ENCODE data around the gene KIF22.

KIF22 gene

DNA sequence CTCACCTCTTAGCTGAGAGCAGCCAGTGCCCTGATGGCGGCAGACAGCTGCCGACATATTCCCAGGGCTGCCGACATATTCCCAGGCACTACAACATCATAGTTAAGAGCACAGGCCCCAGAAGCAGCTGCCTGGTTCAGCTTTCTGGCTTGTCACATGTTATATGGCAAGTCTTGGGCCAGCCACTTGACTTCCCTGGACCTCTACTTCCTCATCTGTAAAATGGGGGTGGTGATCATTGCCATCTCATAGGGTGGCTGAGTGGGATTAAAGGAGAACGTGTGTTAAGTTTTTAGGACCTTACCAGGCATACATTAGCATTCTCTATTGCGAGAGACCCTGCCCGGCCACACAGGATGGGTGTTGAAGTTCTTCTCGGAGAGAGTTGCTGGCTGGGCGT is 53.4 kb downstream of the KIF22 start:
- no peak for DNase-seq

DNA sequence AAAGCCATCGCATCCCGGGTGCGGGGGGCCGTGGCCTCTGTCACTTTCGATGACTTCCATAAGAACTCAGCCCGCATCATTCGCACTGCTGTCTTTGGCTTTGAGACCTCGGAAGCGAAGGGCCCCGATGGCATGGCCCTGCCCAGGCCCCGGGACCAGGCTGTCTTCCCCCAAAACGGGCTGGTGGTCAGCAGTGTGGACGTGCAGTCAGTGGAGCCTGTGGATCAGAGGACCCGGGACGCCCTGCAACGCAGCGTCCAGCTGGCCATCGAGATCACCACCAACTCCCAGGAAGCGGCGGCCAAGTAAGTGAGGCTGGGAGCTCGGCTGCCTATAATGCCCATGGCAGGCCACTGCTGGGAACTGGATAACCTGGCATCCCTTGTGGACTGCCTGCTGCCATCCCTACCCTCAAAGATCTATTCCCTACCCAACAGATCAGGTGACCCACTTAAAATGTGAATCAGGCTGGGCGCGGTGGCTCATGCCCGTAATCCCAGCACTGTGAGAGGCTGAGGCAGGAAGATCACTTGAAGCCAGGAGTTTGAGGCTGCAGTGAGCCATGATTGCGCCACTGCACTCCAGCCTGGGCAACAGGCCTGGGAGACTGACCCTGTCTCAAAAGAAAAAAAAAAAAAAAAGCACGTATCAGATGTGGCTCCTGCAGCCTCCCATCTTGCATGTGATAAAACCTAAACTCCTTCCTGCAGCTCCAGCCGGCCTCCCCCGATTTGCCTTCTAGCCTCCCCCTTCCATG is 54.2 kb downstream of the KIF22 start:
- DNase-seq: no peak

DNA sequence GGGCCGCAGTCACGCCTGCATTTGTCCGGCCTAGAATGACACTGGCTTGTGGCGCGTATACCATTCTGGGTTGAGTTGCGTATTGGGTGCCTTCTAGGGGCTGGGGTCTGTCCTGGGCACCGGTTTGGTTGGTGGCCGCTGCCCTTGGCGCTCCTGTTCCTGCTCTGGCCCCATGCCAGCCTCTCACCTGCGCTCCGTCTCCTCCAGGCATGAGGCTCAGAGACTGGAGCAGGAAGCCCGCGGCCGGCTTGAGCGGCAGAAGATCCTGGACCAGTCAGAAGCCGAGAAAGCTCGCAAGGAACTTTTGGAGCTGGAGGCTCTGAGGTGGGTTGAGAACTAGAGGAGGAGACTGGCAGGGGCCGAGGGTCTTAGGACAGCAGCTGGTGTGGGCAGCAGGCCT is 55.1 kb downstream of the KIF22 start:
- DNase-seq: no peak

DNA sequence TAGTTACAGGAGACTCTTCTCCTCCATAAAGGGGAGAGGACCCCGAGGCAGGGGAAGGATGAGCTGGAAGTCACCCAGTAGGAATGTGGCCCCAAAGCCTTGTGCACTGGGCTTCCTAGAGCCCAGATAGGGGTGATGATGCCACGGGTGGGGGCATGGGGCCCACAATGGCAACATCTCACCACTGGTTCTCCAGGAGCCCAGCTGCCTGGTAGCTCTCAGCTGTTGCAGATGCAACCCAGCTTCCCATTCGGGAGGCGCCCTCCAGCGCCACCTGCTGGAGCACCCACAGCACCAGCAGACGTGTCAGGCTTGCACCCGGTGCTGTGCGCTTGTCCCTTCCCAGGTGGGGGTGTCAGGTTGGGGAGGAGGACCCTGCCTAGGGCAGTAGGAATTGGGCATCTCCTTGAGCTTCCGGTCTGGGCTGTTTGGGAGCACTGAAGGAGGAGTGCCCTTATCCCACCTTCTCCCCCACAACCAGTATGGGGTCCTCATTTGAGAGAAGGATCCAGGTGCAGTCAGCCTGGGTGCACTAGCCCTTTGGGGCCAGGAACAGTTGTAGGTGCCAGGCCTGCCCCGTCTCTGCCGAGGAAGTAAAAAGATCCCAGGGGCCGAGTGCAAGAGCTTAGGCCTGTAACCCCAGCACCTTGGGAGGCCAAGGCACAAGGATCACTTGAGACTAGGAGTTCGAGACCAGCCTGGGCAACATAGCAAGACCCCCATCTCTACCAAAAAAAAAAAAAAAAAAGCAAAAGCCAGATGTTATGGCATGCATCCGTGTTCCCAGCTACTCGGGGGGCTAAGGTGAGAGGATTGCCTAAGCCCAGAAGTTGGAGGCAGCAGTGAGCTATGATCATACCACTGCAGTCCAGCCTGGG is 58.1 kb downstream of the KIF22 start:
- peak; percentile 82 for DNase-seq

DNA sequence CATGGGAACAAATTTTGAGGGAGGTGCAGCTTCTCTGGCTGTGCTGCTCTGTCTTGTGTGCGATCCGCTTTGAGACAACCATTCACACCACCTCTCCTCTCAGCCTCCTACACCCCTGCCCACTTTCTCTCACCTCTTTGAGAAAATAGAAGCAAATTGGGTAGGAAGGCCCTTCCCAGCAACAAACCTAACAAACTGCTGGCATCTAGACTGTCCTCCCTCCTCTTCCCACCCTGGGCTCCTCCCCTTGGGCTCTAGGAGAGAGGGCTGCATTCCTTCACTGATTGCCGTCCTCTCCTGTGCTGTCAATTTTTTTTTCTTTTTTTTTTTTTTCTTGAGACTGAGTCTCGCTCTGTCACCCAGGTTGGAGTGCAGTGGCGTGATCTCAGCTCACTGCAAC is 59.0 kb downstream of the KIF22 start:
- no peak for DNase-seq

DNA sequence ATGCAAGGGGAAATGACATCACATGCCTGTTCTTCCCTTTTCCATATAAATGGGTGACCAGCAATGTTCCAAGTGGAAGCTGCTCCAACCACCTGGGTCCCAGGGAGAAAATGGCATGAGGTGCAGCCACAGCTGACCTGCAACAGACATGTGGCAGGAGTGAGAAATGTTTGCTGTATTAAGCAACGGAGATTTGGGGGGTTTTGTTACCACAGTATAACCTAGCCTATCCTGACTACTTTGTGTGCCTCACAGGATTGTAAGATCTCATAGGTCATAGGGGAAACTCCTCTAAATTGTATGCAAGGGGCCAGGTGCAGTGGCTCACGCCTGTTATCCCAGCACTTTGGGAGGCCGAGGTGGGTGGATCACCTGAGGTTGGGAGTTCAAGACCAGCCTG is 60.4 kb downstream of the KIF22 start:
- no peak for DNase-seq

DNA sequence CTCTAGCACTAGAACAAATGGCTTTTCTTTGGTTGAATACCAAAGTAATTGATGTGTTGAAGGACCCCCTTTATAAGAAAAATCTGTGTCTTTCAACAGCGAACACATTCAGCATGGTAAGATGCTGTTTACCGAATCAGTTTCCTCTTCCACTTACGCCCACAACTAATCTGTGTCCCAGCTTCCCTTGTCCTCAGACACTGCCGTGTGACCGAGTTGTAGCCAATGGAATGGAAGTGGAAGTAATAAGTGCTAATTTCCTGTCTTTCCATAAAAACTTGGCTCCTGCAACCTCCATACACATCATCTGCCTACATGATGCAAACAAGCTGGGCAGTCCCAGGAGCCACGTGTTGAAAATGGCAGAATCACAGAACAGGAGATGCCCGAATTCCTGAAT is 62.1 kb downstream of the KIF22 start:
- no peak for DNase-seq

DNA sequence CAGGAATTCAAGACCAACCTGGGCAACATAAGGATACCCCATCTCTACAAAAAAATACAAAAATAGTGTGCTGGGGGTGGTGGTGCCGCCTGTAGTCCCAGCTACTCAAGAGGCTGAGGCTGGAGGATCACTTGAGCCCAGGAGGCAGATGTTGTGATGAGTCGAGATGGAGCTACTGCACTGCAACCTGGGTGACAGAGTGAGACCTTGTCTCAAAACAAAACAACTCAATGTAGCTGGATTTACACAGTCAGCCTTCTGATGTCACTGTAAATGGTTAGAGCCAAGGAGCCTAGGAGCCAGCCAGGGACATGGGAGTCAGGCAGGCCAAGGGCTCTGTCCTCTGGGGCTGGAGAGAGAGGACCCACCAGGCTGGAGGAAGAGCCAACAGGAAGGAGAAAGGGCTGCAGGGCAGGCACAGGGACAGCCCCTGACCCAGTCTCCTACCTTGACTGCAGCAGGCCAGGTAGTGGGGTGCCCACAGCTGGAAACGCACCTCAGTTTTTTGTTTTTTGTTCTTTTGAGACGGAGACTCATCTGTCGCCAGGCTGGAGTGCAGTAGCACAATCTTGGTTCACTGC is 64.1 kb downstream of the KIF22 start:
- no peak for DNase-seq

Measured in CD4-positive, alpha-beta T cell treated with Interleukin-17A for 1 hour (primary cell).